KOPT-K1 (cell line): ENCODE measurements around the gene ABHD4.
A peak's percentile ranks its signal among the peaks of the same experiment; 100 is the strongest.
"Not testable (repeated sequence)": the region's sequence is repeated elsewhere in the genome, so short reads cannot be mapped to it uniquely, and the experiment has no call there.

Experiments used
- H3K27ac ChIP-seq: fragments of 200-600 bp; sonication (generic); 2 replicates; pipeline ENCODE4 v1.5.1; 2016; ENCODE audit warnings: antibody characterized with exemption, mild to moderate bottlenecking, low read depth, low read length; ENCODE audit not compliant: poor library complexity, severe bottlenecking
- H3K36me3 ChIP-seq: fragments of 200-600 bp; sonication (generic); 2 replicates; pipeline ENCODE4 v1.5.1; 2017; ENCODE audit warnings: antibody characterized with exemption, mild to moderate bottlenecking, low read length, moderate library complexity; ENCODE audit not compliant: insufficient read depth
- H3K9me3 ChIP-seq: fragments of 200-600 bp; sonication (generic); 2 replicates; pipeline ENCODE4 v1.5.1; 2017; ENCODE audit warnings: antibody characterized with exemption, low read length, mild to moderate bottlenecking; ENCODE audit not compliant: insufficient read depth, poor library complexity, severe bottlenecking

ABHD4 gene, protein sequence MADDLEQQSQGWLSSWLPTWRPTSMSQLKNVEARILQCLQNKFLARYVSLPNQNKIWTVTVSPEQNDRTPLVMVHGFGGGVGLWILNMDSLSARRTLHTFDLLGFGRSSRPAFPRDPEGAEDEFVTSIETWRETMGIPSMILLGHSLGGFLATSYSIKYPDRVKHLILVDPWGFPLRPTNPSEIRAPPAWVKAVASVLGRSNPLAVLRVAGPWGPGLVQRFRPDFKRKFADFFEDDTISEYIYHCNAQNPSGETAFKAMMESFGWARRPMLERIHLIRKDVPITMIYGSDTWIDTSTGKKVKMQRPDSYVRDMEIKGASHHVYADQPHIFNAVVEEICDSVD

DNA sequence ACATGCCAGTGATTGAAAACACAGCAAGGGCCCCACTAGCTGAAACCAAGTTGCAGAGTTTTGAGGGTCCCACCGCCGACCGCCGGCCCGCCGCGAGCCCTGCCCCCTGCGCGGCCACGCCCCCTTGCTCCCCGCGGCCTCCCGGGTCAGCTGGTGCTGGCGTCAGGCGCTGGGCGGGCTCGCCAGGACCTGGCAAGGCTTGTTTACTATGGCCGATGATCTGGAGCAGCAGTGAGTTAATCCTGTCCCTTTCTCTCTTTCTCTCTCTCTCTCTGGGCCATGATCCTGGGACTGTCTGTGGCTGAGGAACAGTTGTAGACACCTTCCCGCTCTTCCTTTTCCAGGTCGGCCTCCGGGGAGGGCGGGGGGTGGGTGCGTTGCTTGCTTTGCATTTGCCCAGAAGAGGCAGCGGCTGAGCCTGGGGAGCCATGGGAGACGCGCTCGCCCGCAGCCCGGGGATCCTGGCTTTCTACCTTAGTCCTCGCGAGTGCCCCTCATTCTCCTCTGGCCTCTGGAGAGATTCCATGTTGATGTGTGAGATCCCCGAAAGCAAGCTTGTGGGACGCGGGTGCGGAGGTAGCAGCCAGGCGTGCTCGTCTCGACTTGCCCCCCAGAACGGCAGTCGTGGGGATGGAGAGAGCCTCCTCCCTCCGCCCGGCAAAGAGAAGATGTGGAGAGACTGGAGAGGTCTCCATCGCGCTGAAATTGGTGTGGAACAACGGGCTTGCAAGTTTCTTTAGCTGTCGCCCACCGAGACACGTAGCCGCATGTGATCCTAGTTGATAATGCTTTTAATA is at the start of gene ABHD4:
Gene ABHD4, plus strand, starts transcription at position 202 of the 797 bp plus-strand sequence. Its CDS starts 7 bp downstream, at position 209.
- Histone ChIP-seq H3K36me3 (no peaks in the 10 kb centered on the region), H3K27ac (peak within 1 kb of the TSS; percentile 11)

DNA sequence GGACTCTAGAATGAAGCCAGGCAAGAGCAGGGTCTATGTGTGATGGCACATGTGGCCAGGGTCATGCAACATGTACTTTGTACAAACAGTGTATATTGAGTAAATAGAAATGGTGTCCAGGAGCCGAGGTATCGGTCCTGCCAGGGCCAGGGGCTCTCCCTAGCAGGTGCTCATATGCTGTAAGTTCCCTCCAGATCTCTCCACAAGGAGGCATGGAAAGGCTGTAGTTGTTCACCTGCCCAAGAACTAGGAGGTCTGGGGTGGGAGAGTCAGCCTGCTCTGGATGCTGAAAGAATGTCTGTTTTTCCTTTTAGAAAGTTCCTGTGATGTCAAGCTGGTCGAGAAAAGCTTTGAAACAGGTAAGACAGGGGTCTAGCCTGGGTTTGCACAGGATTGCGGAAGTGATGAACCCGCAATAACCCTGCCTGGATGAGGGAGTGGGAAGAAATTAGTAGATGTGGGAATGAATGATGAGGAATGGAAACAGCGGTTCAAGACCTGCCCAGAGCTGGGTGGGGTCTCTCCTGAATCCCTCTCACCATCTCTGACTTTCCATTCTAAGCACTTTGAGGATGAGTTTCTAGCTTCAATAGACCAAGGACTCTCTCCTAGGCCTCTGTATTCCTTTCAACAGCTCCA is 48.7 kb upstream of the ABHD4 start:
- H3K27ac ChIP-seq, result peak overlapping the region; percentile 98
- H3K9me3 ChIP-seq, result no peaks in the 10 kb centered on the region
- no peaks in the 10 kb centered on the region for H3K36me3 ChIP-seq

More for the DNA sequence above, at the start of gene ABHD4:
- no peaks in the 10 kb centered on the region for H3K9me3 ChIP-seq

DNA sequence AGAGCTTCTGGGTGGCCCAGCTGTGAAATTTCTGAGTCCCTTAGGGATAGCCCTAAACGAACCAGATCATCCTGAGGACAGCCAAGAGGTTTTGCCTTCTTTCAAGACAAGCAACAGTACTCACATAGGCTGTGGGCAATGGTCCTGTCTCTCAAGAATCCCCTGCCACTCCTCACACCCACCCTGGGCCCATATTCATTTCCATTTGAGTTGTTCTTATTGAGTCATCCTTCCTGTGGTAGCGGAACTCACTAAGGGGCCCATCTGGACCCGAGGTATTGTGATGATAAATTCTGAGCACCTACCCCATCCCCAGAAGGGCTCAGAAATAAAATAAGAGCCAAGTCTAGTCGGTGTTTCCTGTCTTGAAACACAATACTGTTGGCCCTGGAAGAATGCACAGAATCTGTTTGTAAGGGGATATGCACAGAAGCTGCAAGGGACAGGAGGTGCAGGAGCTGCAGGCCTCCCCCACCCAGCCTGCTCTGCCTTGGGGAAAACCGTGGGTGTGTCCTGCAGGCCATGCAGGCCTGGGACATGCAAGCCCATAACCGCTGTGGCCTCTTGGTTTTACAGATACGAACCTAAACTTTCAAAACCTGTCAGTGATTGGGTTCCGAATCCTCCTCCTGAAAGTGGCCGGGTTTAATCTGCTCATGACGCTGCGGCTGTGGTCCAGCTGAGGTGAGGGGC is 48.0 kb upstream of the ABHD4 start:
- Histone ChIP-seq H3K27ac (peak overlapping the region; percentile 98), H3K36me3 (no peaks in the 10 kb centered on the region), H3K9me3 (no peaks in the 10 kb centered on the region)

DNA sequence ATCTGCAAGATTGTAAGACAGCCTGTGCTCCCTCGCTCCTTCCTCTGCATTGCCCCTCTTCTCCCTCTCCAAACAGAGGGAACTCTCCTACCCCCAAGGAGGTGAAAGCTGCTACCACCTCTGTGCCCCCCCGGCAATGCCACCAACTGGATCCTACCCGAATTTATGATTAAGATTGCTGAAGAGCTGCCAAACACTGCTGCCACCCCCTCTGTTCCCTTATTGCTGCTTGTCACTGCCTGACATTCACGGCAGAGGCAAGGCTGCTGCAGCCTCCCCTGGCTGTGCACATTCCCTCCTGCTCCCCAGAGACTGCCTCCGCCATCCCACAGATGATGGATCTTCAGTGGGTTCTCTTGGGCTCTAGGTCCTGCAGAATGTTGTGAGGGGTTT is 46.5 kb upstream of the ABHD4 start:
- Histone ChIP-seq H3K36me3 (no peaks in the 10 kb centered on the region), H3K9me3 (no peaks in the 10 kb centered on the region), H3K27ac (peak overlapping the region; percentile 98)

DNA sequence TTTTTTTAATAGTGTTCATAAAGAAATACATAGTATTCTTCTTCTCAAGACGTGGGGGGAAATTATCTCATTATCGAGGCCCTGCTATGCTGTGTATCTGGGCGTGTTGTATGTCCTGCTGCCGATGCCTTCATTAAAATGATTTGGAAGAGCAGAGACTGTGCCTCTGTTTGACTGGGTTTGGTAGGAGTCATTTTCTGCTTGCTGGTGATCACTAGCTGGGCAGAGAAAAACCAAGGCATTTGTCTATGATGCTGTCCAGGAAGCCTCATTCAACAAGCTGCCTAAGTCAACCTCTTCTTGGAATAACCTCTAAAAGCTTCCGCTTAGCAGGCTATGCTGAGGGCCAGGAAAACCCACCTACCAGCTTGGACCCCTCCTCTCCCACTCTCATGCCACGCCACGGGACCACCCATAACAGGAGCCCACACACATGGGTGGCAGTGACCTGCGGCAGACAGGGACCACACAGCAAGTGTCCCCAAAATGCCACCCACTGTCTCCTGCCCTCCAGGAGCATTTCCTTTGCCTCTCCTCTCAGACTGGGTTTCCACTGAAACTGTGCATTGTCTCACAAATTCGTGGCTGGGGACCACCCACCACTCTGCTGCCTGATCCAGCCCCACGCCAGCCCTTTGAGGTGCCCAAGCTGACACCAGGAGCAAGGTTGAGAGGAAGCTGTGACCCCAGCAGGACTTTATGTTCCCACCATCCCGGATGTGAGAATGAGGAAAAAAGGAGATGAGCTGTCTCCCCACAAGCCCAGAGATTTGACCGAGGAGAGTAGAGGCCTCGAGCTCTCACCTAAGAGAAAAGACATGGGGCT is 45.9 kb upstream of the ABHD4 start:
- Histone ChIP-seq H3K27ac (peak overlapping the region; percentile 98), H3K36me3 (no peaks in the 10 kb centered on the region), H3K9me3 (no peaks in the 10 kb centered on the region)

DNA sequence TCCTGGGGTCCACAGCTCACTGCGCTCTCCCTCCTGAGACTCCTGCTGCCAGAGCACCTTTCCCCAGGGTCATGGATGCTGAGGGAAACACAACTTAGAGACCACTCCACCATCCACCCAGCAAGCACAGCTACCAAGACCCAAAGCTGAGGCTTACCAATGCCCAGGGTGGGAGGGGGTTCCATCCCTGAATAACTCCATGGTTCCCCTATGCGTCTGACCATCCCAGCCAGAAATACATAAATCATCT is 45.3 kb upstream of the ABHD4 start:
- Histone ChIP-seq H3K9me3 (no peaks in the 10 kb centered on the region), H3K36me3 (no peaks in the 10 kb centered on the region), H3K27ac (peak overlapping the region; percentile 98)

DNA sequence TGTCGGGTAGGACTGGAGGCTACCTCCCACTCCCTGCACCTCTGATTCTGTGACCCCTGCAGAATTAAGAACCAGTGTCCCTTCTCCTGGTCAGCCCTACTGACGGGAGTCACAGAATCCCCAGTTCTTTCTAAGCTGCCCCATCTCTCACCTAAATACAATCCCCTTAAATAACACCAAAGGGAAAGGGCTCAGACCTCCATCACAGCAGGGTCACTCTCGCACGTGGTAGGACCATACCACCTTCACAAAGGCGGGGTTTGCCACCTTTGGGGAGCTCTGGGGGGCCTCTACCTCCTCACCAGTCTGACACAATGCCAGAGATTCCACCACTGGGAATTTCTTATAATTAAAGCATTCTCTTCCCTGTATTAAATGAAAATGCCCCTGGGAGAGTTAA is 44.7 kb upstream of the ABHD4 start:
- Histone ChIP-seq H3K36me3 (no peaks in the 10 kb centered on the region), H3K27ac (peak overlapping the region; percentile 98), H3K9me3 (no peaks in the 10 kb centered on the region)

DNA sequence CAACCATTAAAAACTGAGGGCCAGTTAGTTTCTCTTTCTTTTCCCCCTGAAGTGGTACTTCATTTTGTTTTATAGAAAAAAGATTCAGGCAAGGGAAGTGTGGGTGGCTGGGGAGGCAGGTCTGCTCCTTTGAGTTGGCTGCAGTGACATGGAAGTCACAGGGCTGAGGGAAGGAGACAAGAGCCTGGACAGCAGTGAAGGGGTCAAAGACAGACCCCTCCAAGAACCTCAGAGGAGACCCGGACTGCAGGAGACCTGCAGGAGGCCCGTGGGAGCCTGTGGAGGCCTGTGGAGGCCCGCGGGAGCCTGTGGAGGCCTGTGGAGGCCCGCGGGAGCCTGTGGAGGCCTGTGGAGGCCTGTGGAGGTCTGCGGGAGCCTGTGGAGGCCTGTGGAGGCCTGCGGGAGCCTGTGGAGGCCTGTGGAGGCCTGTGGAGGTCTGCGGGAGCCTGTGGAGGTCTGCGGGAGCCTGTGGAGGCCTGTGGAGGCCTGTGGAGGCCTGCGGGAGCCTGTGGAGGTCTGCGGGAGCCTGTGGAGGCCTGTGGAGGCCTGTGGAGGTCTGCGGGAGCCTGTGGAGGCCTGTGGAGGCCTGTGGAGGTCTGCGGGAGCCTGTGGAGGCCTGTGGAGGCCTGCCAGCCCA is 44.1 kb upstream of the ABHD4 start:
- H3K36me3 ChIP-seq, H3K9me3 ChIP-seq: not testable (repeated sequence)
- peak overlapping the region; percentile 98 for H3K27ac ChIP-seq

DNA sequence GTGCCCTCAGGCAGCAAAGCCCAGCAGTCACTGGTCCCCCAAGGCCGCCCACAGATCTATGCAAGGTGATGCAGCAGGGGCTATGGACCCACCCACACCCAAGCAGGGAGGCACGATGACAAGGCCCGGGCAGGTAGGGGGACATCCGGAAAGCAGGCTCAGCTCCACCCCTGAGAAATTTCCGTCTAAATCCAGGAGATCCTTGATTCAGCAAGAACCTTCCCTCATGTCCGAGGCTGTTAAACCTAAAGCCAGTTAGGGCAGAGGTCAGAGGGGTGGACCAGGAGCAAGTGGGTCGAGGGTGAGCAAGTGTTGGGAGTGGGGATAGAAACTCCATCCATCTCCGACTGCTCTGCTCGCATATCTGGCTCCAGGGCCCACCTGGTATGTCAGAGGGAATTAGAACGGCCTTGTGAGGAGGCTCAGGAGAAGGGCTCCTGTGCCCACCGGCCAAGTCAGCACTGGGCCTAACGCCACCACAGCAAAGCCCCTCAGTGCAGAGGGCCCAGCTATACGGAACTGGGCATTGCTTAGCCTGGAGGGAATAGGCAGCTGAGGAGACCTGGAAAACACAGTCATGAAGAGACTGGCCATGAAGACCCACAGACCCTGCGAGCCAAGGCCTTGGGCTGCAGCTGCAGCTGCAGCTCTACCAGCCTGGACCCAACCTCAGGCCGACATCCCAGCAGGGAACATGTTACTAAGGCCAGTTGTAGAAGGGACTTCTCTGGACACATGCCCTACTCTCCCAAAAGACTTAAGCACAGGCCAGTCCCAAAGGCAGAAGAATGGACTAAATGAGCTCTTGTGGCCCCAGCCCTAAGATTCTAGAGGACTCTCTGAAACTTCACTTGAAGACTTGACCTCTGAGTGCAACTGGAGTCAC is 43.4 kb upstream of the ABHD4 start:
- Histone ChIP-seq H3K27ac (peak overlapping the region; percentile 98), H3K9me3 (no peaks in the 10 kb centered on the region), H3K36me3 (no peaks in the 10 kb centered on the region)

DNA sequence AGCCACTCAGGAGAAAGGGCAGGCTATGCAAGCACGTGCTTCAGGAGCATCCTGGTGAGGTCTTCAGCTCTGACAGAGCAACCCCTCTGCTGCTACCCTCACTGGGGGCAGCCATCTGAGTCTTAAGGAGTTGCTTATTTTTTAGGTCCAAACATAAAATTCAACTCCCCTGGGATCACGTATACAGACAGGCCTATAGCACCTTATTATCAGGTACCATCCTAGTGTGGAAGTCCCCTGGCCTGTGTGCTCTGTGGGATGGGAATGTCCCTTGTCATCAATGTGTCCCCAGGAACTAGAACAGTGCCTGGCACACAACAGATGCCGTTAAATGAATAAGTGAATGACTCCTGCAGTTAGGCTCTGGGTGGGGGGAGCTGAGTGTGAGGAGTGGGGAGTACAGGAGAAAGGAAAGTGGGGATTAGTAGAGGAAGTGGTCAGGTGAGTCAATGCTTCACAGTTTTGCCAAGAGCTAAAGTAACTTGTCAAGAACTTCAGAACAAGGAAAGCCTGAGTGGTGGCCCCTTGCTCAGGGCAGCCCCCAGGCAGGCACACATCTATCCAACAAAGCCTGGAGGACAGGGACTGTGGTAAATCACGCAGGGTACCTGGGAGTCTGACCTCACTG is 42.6 kb upstream of the ABHD4 start:
- no peaks in the 10 kb centered on the region for H3K9me3 ChIP-seq
- peak overlapping the region; percentile 98 for H3K27ac ChIP-seq
- no peaks in the 10 kb centered on the region for H3K36me3 ChIP-seq

DNA sequence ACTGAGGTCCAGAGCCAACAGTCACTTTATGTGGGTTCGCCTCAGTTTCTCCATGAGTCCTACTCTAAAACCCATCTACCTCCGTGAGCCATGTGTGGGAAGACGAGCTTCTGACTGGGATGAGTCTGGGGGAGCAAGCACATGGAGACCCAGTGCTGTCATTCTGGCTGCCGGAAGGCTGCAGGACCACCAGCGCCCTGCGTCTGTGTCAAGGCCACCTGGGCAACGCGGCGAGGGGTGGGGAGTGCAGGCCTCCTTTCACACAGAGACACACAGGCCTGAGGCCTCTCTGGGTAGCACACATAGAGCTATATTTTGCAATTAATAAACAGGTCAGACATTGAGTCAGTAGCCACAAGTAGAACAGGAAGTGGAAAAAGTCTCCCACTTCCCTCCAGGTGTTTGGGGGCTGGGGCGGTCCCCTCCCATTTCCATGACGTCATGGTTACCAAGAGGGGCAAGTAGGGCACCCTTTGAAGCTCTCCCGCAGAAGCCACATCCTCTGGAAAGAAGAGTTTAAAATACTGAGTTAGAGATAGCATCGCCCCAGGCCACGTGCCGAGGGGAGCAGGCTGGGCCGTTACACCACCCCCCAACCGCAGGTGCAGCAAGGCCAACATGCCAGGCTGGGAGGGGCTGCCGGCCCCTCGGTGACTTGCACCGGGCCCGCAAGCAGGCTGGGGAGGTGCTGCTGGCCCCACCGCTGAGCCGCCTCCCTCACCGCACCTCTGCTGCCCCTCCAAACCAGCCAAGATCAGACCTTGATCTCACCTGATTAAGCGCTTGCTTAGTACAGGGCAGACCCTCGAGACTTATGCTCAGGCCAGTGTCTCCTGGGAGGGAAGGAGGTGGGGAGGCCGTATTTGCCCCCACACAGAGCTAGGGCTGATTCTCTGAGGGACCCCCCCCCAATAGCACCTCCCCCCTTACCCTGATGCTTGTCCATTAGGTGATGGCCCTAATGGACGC is 41.8 kb upstream of the ABHD4 start:
- Histone ChIP-seq H3K9me3 (no peaks in the 10 kb centered on the region), H3K27ac (peak overlapping the region; percentile 98), H3K36me3 (no peaks in the 10 kb centered on the region)

DNA sequence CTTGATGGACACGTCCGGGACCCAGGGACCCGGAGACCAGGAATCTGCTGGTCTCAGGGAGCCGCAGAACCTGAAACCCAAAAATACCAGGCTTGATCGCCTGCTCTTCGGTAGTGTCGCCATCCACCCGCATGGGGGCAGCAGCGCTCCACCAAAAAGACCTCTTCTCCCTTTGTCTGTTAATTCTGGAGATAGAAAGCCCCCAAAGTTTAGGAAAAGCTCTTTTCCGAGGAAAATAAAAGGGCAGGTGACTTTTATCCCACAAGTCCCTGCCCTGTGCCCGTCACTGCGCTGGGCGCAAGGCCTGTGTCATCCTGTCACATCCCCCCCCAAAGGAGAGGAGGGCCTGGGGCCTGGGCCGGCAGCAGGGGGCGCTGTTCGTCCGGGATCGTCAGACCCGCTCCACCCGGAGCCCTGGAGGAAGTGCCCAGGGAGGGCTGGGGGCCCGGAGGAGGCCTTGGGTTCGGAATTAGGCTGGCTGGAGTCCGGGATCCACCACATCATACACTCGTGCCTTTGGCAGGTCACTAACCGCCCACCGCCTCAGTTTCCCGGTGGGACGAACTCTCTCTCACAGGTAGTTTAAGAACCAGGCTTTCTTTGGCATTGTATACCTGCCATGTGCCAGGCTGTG is 41.0 kb upstream of the ABHD4 start:
- Histone ChIP-seq H3K9me3 (no peaks in the 10 kb centered on the region), H3K36me3 (no peaks in the 10 kb centered on the region), H3K27ac (peak overlapping the region; percentile 98)
